Progenitor cell of endocrine pancreas (in vitro differentiated cells): ENCODE results near the gene GNB5. TPM values are rescaled to one million over a fixed set of nuclear protein-coding genes. Genes with fewer than 3 reads are reported as not detected.

Source experiments
- DNase-seq: peaks from one replicate; pipeline ENCODE4 v3.0.0; 2021; ENCODE audit warnings: low spot score; ENCODE audit not compliant: unreplicated experiment
- H3K27ac Mint-ChIP-seq: 2 replicates; pipeline ENCODE4 v1.8.0; 2021; ENCODE audit warnings: mild to moderate bottlenecking, moderate library complexity, mixed read lengths
- H3K27me3 Mint-ChIP-seq: 2 replicates; pipeline ENCODE4 v1.8.0; 2021; ENCODE audit warnings: mixed read lengths
- H3K36me3 Mint-ChIP-seq: 2 replicates; pipeline ENCODE4 v1.8.0; 2022; ENCODE audit warnings: mixed read lengths; ENCODE audit not compliant: insufficient read depth
- H3K4me1 Mint-ChIP-seq: 2 replicates; pipeline ENCODE4 v1.8.0; 2021; ENCODE audit warnings: low read depth, mixed read lengths
- H3K4me3 Mint-ChIP-seq: 2 replicates; pipeline ENCODE4 v1.8.0; 2021; ENCODE audit warnings: low read depth, mild to moderate bottlenecking, moderate library complexity, mixed read lengths
- H3K9me3 Mint-ChIP-seq: 2 replicates; pipeline ENCODE4 v1.8.0; 2021; ENCODE audit warnings: low read depth, mixed read lengths
- total RNA-seq: library from RNA; stranded (reverse); gene quantifications from 2 replicates; pipeline ENCODE4 v1.2.1, GENCODE V29; 2021
- TF ChIP-seq, protein P1 (sequence below): fragments of 200-600 bp; sonication (generic); IDR thresholded peaks from one replicate; pipeline ENCODE4 v1.5.0; 2021; ENCODE audit warnings: antibody characterized with exemption, mild to moderate bottlenecking; ENCODE audit not compliant: unreplicated experiment

GNB5 gene
- total RNA-seq, 1 donor from 2014 or later = 56.0 TPM

DNA sequence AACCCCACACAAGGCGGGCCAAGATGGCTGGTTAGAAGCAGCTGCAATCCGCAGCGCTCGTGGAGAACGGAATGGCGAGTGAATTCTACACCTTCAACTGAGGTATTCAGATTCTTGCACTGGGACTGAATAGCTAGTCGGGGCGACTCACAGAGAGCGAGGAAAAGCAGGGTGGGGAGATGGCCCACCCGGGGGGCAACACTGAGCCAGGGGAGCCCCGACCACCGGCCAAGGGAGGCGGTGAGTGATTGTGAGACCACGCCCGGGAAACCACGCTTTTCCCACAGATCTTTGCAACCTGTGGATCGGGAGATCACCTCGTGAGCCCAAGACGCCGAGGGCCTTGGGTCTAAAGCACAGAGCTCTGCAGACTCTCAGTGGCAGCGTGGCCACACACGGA is 28.3 kb downstream of the GNB5 start:
- DNase-seq = no peak
- Mint-ChIP-seq H3K4me1 (peaks cover 17% of the 10 kb centered on the region), H3K27ac (no peak overlapping the region), H3K36me3 (peaks cover 19% of the 10 kb centered on the region), H3K27me3 (no peaks in the 10 kb centered on the region), H3K9me3 (no peaks in the 10 kb centered on the region), H3K4me3 (no peak overlapping the region)
- TF ChIP-seq, protein P1, sequence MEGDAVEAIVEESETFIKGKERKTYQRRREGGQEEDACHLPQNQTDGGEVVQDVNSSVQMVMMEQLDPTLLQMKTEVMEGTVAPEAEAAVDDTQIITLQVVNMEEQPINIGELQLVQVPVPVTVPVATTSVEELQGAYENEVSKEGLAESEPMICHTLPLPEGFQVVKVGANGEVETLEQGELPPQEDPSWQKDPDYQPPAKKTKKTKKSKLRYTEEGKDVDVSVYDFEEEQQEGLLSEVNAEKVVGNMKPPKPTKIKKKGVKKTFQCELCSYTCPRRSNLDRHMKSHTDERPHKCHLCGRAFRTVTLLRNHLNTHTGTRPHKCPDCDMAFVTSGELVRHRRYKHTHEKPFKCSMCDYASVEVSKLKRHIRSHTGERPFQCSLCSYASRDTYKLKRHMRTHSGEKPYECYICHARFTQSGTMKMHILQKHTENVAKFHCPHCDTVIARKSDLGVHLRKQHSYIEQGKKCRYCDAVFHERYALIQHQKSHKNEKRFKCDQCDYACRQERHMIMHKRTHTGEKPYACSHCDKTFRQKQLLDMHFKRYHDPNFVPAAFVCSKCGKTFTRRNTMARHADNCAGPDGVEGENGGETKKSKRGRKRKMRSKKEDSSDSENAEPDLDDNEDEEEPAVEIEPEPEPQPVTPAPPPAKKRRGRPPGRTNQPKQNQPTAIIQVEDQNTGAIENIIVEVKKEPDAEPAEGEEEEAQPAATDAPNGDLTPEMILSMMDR = no peak

DNA sequence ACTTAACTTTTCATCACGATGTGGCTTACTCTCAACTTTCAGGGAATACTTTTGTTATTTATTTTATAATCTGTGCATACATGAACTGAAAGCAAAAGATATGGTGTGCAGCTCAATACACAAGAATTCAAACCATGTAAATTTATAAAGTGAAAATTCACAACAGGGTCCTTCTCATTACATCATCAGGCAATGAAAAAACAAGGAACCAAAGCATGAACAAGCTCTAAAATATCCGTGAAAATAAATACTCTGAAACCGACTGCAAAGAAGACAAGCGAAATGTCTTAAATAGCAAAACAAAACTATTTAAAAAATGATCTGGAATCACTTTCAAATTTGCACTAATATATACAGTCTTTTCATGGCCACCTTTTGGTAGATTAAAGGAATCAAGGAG is 28.9 kb downstream of the GNB5 start:
- Mint-ChIP-seq H3K4me3 (no peak overlapping the region), H3K27ac (no peak overlapping the region)

GRCh38 chr15:52161406-52161966 is 29.7 kb downstream of the GNB5 start:
- no peak for DNase-seq
- TF ChIP-seq, protein P1 = no peak

More for the DNA sequence above, 28.9 kb downstream of the GNB5 start:
- no peaks in the 10 kb centered on the region for H3K9me3 Mint-ChIP-seq
- no peaks in the 10 kb centered on the region for H3K27me3 Mint-ChIP-seq
- no peak for DNase-seq
- peaks cover 20% of the 10 kb centered on the region for H3K4me1 Mint-ChIP-seq
- TF ChIP-seq, protein P1 = no peak
- peaks cover 19% of the 10 kb centered on the region for H3K36me3 Mint-ChIP-seq

GRCh38 chr15:52159645-52160044 is 31.5 kb downstream of the GNB5 start:
- Mint-ChIP-seq H3K27ac (peak overlapping the region; percentile 56), H3K27me3 (no peaks in the 10 kb centered on the region), H3K4me3 (no peak overlapping the region), H3K9me3 (no peaks in the 10 kb centered on the region), H3K4me1 (peaks cover 22% of the 10 kb centered on the region), H3K36me3 (peaks cover 21% of the 10 kb centered on the region)
- DNase-seq = no peak
- TF ChIP-seq, protein P1 = no peak

More at GRCh38 chr15:52161406-52161966, 29.7 kb downstream of the GNB5 start:
- no peak overlapping the region for H3K4me3 Mint-ChIP-seq
- no peak overlapping the region for H3K27ac Mint-ChIP-seq
- H3K4me1 Mint-ChIP-seq = peaks cover 17% of the 10 kb centered on the region
- no peaks in the 10 kb centered on the region for H3K9me3 Mint-ChIP-seq
- no peaks in the 10 kb centered on the region for H3K27me3 Mint-ChIP-seq
- H3K36me3 Mint-ChIP-seq = peaks cover 19% of the 10 kb centered on the region

DNA sequence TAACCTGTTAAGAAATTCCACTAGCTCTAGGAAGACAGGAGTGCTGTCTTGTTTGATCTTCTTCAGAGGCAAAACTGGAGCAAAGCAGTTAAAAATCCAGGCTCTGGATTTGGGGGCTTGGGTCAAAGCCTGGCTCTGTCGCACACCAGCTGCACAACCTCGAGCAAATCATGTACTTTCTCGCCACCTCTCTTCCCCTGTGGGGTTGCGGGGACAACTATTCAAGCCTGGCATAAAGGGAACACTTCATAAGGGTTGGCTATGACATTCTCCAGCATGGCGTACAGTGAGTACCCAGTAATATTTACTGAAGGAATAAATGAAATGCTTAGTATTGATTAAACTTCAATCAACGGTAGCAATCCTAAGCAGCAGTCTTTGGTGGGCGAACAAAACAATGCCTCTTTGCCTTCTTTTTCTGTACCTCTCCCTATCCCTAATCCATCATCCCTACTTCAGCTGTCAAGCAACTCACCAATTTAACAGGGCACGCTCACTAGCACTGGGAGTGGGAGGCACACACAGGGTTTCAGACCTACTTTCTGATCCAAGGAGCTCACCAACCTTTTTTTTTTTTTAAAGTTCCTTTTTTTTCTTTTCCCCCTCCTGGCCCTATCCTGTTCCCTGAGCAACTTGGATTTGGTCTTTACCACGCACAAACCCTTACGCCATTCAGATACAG is 33.0 kb downstream of the GNB5 start:
- no peak overlapping the region for H3K4me3 Mint-ChIP-seq
- H3K4me1 Mint-ChIP-seq = peaks cover 24% of the 10 kb centered on the region
- H3K36me3 Mint-ChIP-seq = peaks cover 24% of the 10 kb centered on the region
- H3K9me3 Mint-ChIP-seq = no peaks in the 10 kb centered on the region
- TF ChIP-seq, protein P1 = no peak
- no peak for DNase-seq
- peak overlapping the region; percentile 72 for H3K27ac Mint-ChIP-seq
- no peaks in the 10 kb centered on the region for H3K27me3 Mint-ChIP-seq
